ENCODE results near the gene NFATC1. TPM values are rescaled to one million over a fixed set of nuclear protein-coding genes. Genes with fewer than 3 reads are reported as not detected.

NFATC1 gene
- total RNA-seq, 1 donor from 2014 or later, result 6.1 TPM

- Mint-ChIP-seq H3K27me3 (no peaks in the 10 kb centered on the region), H3K27ac (no peak overlapping the region), H3K9me3 (peaks cover 5% of the 10 kb centered on the region), H3K4me3 (no peak overlapping the region), H3K4me1 (ENCODE audit: unreplicated experiment) (peaks cover 6% of the 10 kb centered on the region), H3K36me3 (peaks cover 16% of the 10 kb centered on the region)
- TF ChIP-seq CTCF (conservative IDR thresholded peaks at IDR 0.05), result no peak
- DNase-seq (ENCODE audit: extremely low spot score, unreplicated experiment), result no peak
These were observed 30.0 kb upstream of the NFATC1 start for GRCh38 chr18:79365701-79366100.

- Mint-ChIP-seq H3K4me3 (no peak overlapping the region), H3K36me3 (peaks cover 17% of the 10 kb centered on the region), H3K9me3 (peaks cover 5% of the 10 kb centered on the region), H3K27me3 (no peaks in the 10 kb centered on the region), H3K27ac (no peak overlapping the region), H3K4me1 (ENCODE audit: unreplicated experiment) (peaks cover 6% of the 10 kb centered on the region)
- TF ChIP-seq CTCF (conservative IDR thresholded peaks at IDR 0.05), result no peak
- no peak for DNase-seq (ENCODE audit: extremely low spot score, unreplicated experiment)
These were observed 29.3 kb upstream of the NFATC1 start for GRCh38 chr18:79366177-79367094.

GRCh38 chr18:79367480-79367879 is 28.2 kb upstream of the NFATC1 start:
- H3K27me3 Mint-ChIP-seq, result no peaks in the 10 kb centered on the region
- peaks cover 6% of the 10 kb centered on the region for H3K4me1 Mint-ChIP-seq (ENCODE audit: unreplicated experiment)

GRCh38 chr18:79367989-79368388 is 27.7 kb upstream of the NFATC1 start:
- no peak for TF ChIP-seq CTCF (conservative IDR thresholded peaks at IDR 0.05)
- peaks cover 6% of the 10 kb centered on the region for H3K4me1 Mint-ChIP-seq (ENCODE audit: unreplicated experiment)
- H3K36me3 Mint-ChIP-seq, result peaks cover 16% of the 10 kb centered on the region
- DNase-seq (ENCODE audit: extremely low spot score, unreplicated experiment), result no peak
- peaks cover 5% of the 10 kb centered on the region for H3K9me3 Mint-ChIP-seq
- H3K27me3 Mint-ChIP-seq, result no peaks in the 10 kb centered on the region
- H3K27ac Mint-ChIP-seq, result no peak overlapping the region
- no peak overlapping the region for H3K4me3 Mint-ChIP-seq

More at GRCh38 chr18:79367480-79367879, 28.2 kb upstream of the NFATC1 start:
- peaks cover 5% of the 10 kb centered on the region for H3K9me3 Mint-ChIP-seq
- no peak for TF ChIP-seq CTCF (conservative IDR thresholded peaks at IDR 0.05)
- no peak overlapping the region for H3K4me3 Mint-ChIP-seq
- no peak for DNase-seq (ENCODE audit: extremely low spot score, unreplicated experiment)
- H3K27ac Mint-ChIP-seq, result no peak overlapping the region
- H3K36me3 Mint-ChIP-seq, result peaks cover 16% of the 10 kb centered on the region

GRCh38 chr18:79368681-79369080 is 27.0 kb upstream of the NFATC1 start:
- Mint-ChIP-seq H3K36me3 (peaks cover 10% of the 10 kb centered on the region), H3K27ac (no peak overlapping the region), H3K4me1 (ENCODE audit: unreplicated experiment) (peaks cover 6% of the 10 kb centered on the region), H3K9me3 (no peaks in the 10 kb centered on the region), H3K27me3 (no peaks in the 10 kb centered on the region), H3K4me3 (no peak overlapping the region)
- TF ChIP-seq CTCF (conservative IDR thresholded peaks at IDR 0.05), result no peak
- DNase-seq (ENCODE audit: extremely low spot score, unreplicated experiment), result no peak

Data from type B pancreatic cell (in vitro differentiated cells).